H9 (cell line): ENCODE measurements around the gene SREBF2. TPM values are rescaled to one million over a fixed set of nuclear protein-coding genes. Genes with fewer than 3 reads are reported as not detected.

Experiments
- DNase-seq: peaks from one replicate; pipeline ENCODE4 v3.0.0-alpha.2; 2017
- H2AFZ ChIP-seq: one replicate; pipeline ENCODE4 v1.6.1; 2013; ENCODE audit warnings: mild to moderate bottlenecking, low read length, control low read depth, moderate library complexity
- H2AK5ac ChIP-seq: 2 replicates; pipeline ENCODE4 v1.6.1; 2013; ENCODE audit warnings: low read length, control low read depth, mixed read lengths; ENCODE audit not compliant: insufficient read length
- H2BK120ac ChIP-seq: one replicate; pipeline ENCODE4 v1.6.1; 2013; ENCODE audit warnings: low read depth, mild to moderate bottlenecking, low read length, control low read depth, inconsistent platforms; ENCODE audit not compliant: poor library complexity, severe bottlenecking
- H2BK12ac ChIP-seq: 2 replicates; pipeline ENCODE4 v1.6.1; 2013; ENCODE audit warnings: low read length, control low read depth, mixed read lengths, low read depth; ENCODE audit not compliant: insufficient read length
- H2BK15ac ChIP-seq: 2 replicates; pipeline ENCODE4 v1.6.1; 2013; ENCODE audit warnings: low read depth, low read length, control low read depth
- H2BK20ac ChIP-seq: one replicate; pipeline ENCODE4 v1.6.1; 2013; ENCODE audit warnings: low read depth, mild to moderate bottlenecking, low read length, control low read depth, inconsistent platforms; ENCODE audit not compliant: poor library complexity, severe bottlenecking
- H2BK5ac ChIP-seq: 2 replicates; pipeline ENCODE4 v1.6.1; 2013; ENCODE audit warnings: low read length, control low read depth, mixed read lengths; ENCODE audit not compliant: insufficient read length
- H3K14ac ChIP-seq: 2 replicates; pipeline ENCODE4 v1.6.1; 2013; ENCODE audit warnings: low read length, control low read depth; ENCODE audit not compliant: insufficient read depth
- H3K18ac ChIP-seq: 2 replicates; pipeline ENCODE4 v1.6.1; 2013; ENCODE audit warnings: low read depth, mild to moderate bottlenecking, mixed read lengths, low read length, control low read depth; ENCODE audit not compliant: insufficient read length
- H3K23ac ChIP-seq: 2 replicates; pipeline ENCODE4 v1.6.1; 2013; ENCODE audit warnings: low read length, control low read depth, mixed read lengths, low read depth; ENCODE audit not compliant: insufficient read length
- H3K23me2 ChIP-seq: 2 replicates; pipeline ENCODE4 v1.6.1; 2013; ENCODE audit warnings: low read depth, mild to moderate bottlenecking, mixed read lengths, low read length, control low read depth; ENCODE audit not compliant: insufficient read length, poor library complexity, severe bottlenecking
- H3K27ac ChIP-seq: 2 replicates; pipeline ENCODE4 v1.5.1; 2013; ENCODE audit warnings: low read length, control low read depth, mixed read lengths, low read depth; ENCODE audit not compliant: insufficient read length
- H3K27me3 ChIP-seq: 2 replicates; pipeline ENCODE4 v1.6.1; 2013; ENCODE audit warnings: low read length, control low read depth, inconsistent platforms; ENCODE audit not compliant: insufficient read depth
- H3K4ac ChIP-seq: 2 replicates; pipeline ENCODE4 v1.6.1; 2013; ENCODE audit warnings: low read depth, mild to moderate bottlenecking, control low read depth, inconsistent platforms, low read length, moderate library complexity
- H3K4me1 ChIP-seq: 2 replicates; pipeline ENCODE4 v1.6.1; 2013; ENCODE audit warnings: low read length, control low read depth, inconsistent platforms; ENCODE audit not compliant: insufficient read depth
- H3K4me2 ChIP-seq: 2 replicates; pipeline ENCODE4 v1.6.1; 2013; ENCODE audit warnings: low read length, control low read depth, mixed read lengths; ENCODE audit not compliant: insufficient read length, insufficient read depth
- H3K56ac ChIP-seq: 2 replicates; pipeline ENCODE4 v1.6.1; 2013; ENCODE audit warnings: low read depth, mild to moderate bottlenecking, mixed read lengths, low read length, control low read depth; ENCODE audit not compliant: insufficient read length
- H3K79me1 ChIP-seq: 2 replicates; pipeline ENCODE4 v1.6.1; 2013; ENCODE audit warnings: low read depth, mild to moderate bottlenecking, moderate library complexity, low read length, control low read depth, inconsistent platforms; ENCODE audit not compliant: insufficient read depth, poor library complexity, severe bottlenecking
- H3K79me2 ChIP-seq: 2 replicates; pipeline ENCODE4 v1.6.1; 2013; ENCODE audit warnings: low read length, control low read depth, inconsistent platforms; ENCODE audit not compliant: insufficient read depth
- H3K9ac ChIP-seq: 2 replicates; pipeline ENCODE4 v1.6.1; 2013; ENCODE audit warnings: low read length, control low read depth, mixed read lengths; ENCODE audit not compliant: insufficient read length; ENCODE audit errors: extremely low read depth
- H3K9me3 ChIP-seq: one replicate; pipeline ENCODE4 v1.6.1; 2013; ENCODE audit warnings: low read depth, low read length, inconsistent platforms; ENCODE audit not compliant: control insufficient read depth
- H3T11ph ChIP-seq: one replicate; pipeline ENCODE4 v1.6.1; 2013; ENCODE audit warnings: mild to moderate bottlenecking, low read length, control low read depth, inconsistent platforms
- H4K20me1 ChIP-seq: one replicate; pipeline ENCODE4 v1.6.1; 2013; ENCODE audit not compliant: control insufficient read depth, insufficient read length, insufficient read depth
- H4K5ac ChIP-seq: 2 replicates; pipeline ENCODE4 v1.6.1; 2013; ENCODE audit warnings: low read depth, mild to moderate bottlenecking, mixed read lengths, low read length, control low read depth; ENCODE audit not compliant: insufficient read length
- H4K8ac ChIP-seq: replicated peaks from 2 replicates; pipeline ENCODE4 v1.6.1; 2013; ENCODE audit warnings: low read length, control low read depth, mixed read lengths, low read depth; ENCODE audit not compliant: insufficient read length
- H4K91ac ChIP-seq: 2 replicates; pipeline ENCODE4 v1.6.1; 2013; ENCODE audit warnings: low read depth, mild to moderate bottlenecking, moderate library complexity, mixed read lengths, low read length, control low read depth; ENCODE audit not compliant: insufficient read length
- H3K27ac Mint-ChIP-seq, 3 experiments: 2 replicates in 2 of 3; 3 replicates in 1 of 3; pipeline ENCODE4 v1.8.0; 2020 to 2021; ENCODE audit warnings: mixed read lengths in 3 of 3, mild to moderate bottlenecking in 1 of 3, moderate library complexity in 1 of 3
- H3K27me3 Mint-ChIP-seq: 2 replicates; pipeline ENCODE4 v1.8.0; 2021; ENCODE audit warnings: low read depth, mild to moderate bottlenecking, moderate library complexity, mixed read lengths
- H3K36me3 Mint-ChIP-seq, 3 experiments: 2 replicates in 2 of 3; 3 replicates in 1 of 3; pipeline ENCODE4 v1.8.0; 2020 to 2021; ENCODE audit warnings: low read depth in 3 of 3, mixed read lengths in 3 of 3; ENCODE audit not compliant: insufficient read depth in 1 of 3
- H3K4me1 Mint-ChIP-seq, 2 experiments: 2 replicates each; pipeline ENCODE4 v1.8.0; 2020; ENCODE audit warnings: mixed read lengths in 2 of 2
- H3K4me3 Mint-ChIP-seq, 2 experiments: 2 replicates in 1 of 2; 3 replicates in 1 of 2; pipeline ENCODE4 v1.8.0; 2020 to 2021; ENCODE audit warnings: mild to moderate bottlenecking in 2 of 2, mixed read lengths in 2 of 2, moderate library complexity in 1 of 2
- H3K9me3 Mint-ChIP-seq, 2 experiments: 2 replicates in 1 of 2; 3 replicates in 1 of 2; pipeline ENCODE4 v1.8.0; 2020; ENCODE audit warnings: mild to moderate bottlenecking in 2 of 2, mixed read lengths in 2 of 2, moderate library complexity in 1 of 2
- WGBS: extraction: QIAGEN DNeasy Blood & Tissue Kit; methylation state at CpG from one replicate; pipeline ENCODE4 v1.1.7; 2013; ENCODE audit warnings: missing lambda C conversion rate, low lambda C conversion rate, mixed read lengths; ENCODE audit not compliant: insufficient read length; ENCODE audit errors: extremely low coverage; 5-methylcytosine and 5-hydroxymethylcytosine counted together
- total RNA-seq: library from RNA; stranded (reverse); gene quantifications from 2 replicates; pipeline ENCODE4 v1.2.1, GENCODE V29; 2021
- TF ChIP-seq, protein P1 (sequence below): fragments of 200-600 bp; sonication (generic); conservative IDR thresholded peaks from 3 replicates; pipeline ENCODE4 v1.8.0; 2021; ENCODE audit warnings: antibody characterized with exemption, mild to moderate bottlenecking

Gene SREBF2
- total RNA-seq, 1 experiment from 2014 or later = 146 TPM

DNA sequence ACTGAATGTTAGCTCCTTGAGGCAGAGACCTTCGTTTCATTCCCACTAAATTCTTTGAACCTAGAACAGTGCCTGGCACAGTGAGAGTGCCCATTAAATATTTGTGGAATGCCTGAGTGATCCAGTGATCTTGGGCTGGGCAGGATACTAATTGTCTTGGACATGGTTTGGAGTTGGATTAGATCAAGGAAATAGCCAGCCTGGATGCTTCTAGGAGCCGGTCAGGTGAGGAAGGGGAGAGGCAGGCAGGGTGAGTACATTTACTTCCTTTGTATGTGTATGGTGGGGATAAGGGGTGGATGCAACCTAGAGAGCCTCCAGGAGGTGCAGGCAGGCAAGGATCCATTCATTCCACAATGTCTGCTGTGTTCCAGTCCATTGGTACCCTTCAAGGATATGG is 3.6 kb downstream of the SREBF2 start:
- Mint-ChIP-seq H3K4me3 (0 out of 5 replicates have a peak overlapping the region, but pooled peaks of 1 of the 2 experiments have one; percentile 24), H3K36me3 (peaks cover 28 to 56% (median 40%) of the 10 kb centered on the region in 3 experiments), H3K27ac (peak overlapping the region; percentile 32 to 82 (median 54); a peak in 5 of 7 replicates), H3K27me3 (no peaks in the 10 kb centered on the region), H3K9me3 (no peaks in the 10 kb centered on the region), H3K4me1 (peaks cover 44 to 53% of the 10 kb centered on the region in 2 experiments)
- Histone ChIP-seq H3K4me1 (no peaks in the 10 kb centered on the region; the same call in 1 of the 2 replicates), H3K23me2 (peaks cover 11% of the 10 kb centered on the region), H4K91ac (no peak overlapping the region), H2BK120ac (no peak overlapping the region), H3K4me2 (no peak overlapping the region), H2AFZ (no peak overlapping the region), H3K9ac (no peak overlapping the region), H3K56ac (no peak overlapping the region), H3K14ac (no peak overlapping the region), H2AK5ac (no peak overlapping the region), H3K79me1 (peaks cover 3% of the 10 kb centered on the region), H3K18ac (no peak overlapping the region), H3K79me2 (peaks cover 58% of the 10 kb centered on the region), H4K5ac (no peak overlapping the region), H2BK20ac (no peak overlapping the region), H3K4ac (no peak overlapping the region), H2BK5ac (no peak overlapping the region), H4K8ac (no peak overlapping the region), H4K20me1 (peaks cover 2% of the 10 kb centered on the region), H3T11ph (no peak overlapping the region), H3K9me3 (no peaks in the 10 kb centered on the region), H3K27ac (no peak overlapping the region), H2BK12ac (no peak overlapping the region), H2BK15ac (no peak overlapping the region), H3K23ac (no peak overlapping the region), H3K27me3 (no peaks in the 10 kb centered on the region)
- no CpG with 5 or more reads among the region's 2 CpGs for WGBS
- no peak for DNase-seq
- TF ChIP-seq, protein P1, sequence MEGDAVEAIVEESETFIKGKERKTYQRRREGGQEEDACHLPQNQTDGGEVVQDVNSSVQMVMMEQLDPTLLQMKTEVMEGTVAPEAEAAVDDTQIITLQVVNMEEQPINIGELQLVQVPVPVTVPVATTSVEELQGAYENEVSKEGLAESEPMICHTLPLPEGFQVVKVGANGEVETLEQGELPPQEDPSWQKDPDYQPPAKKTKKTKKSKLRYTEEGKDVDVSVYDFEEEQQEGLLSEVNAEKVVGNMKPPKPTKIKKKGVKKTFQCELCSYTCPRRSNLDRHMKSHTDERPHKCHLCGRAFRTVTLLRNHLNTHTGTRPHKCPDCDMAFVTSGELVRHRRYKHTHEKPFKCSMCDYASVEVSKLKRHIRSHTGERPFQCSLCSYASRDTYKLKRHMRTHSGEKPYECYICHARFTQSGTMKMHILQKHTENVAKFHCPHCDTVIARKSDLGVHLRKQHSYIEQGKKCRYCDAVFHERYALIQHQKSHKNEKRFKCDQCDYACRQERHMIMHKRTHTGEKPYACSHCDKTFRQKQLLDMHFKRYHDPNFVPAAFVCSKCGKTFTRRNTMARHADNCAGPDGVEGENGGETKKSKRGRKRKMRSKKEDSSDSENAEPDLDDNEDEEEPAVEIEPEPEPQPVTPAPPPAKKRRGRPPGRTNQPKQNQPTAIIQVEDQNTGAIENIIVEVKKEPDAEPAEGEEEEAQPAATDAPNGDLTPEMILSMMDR = no peak
